Stimulated activated memory B cell treated with anti-CD40 and anti-IgM and Interleukin-4, amounts not matched to agents 10 μg/mL and 1 μg/mL and 100 μg/mL, for 72 hours (primary cell): ENCODE measurements around the gene PC.

Source experiments
- ATAC-seq: fragments of 150-1000 bp; cut with Tn5 transposase; 2 replicates; pipeline ENCODE4 v1.10.0; 2021
- H3K27ac Mint-ChIP-seq: one replicate; pipeline ENCODE4 v1.8.0; 2022; ENCODE audit warnings: mild to moderate bottlenecking, mixed read lengths
- H3K27me3 Mint-ChIP-seq: one replicate; pipeline ENCODE4 v1.8.0; 2022; ENCODE audit warnings: mixed read lengths
- H3K36me3 Mint-ChIP-seq: one replicate; pipeline ENCODE4 v1.8.0; 2022; ENCODE audit warnings: mixed read lengths
- H3K4me1 Mint-ChIP-seq: one replicate; pipeline ENCODE4 v1.8.0; 2022; ENCODE audit warnings: mixed read lengths
- H3K4me3 Mint-ChIP-seq: one replicate; pipeline ENCODE4 v1.8.0; 2022; ENCODE audit warnings: mild to moderate bottlenecking, moderate library complexity, mixed read lengths
- H3K9me3 Mint-ChIP-seq: one replicate; pipeline ENCODE4 v1.8.0; 2022; ENCODE audit warnings: mixed read lengths

Gene PC

DNA sequence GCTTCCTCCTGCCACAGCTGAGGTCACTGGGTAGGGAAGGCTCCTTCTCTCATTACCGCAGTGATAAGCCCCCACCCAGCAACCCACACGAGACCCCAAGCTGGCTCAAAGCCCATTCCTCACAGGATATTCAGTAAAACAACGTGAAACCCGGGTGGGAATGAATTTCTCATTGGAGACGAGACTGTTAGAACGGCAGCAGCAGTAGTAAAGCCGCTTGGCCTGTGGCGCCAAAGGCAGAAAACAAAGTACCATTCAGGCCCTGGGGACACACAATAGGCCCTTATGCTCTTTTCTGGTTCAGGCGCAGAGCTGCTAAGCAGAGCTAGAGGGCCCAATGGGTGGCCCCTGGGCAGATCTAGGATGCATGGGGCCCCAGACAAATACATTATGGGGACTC lies 45.3 kb downstream of the PC start:
- no peaks in the 10 kb centered on the region for H3K36me3 Mint-ChIP-seq
- ATAC-seq: no peak
- H3K27ac Mint-ChIP-seq: no peak overlapping the region
- no peaks in the 10 kb centered on the region for H3K4me1 Mint-ChIP-seq
- no peaks in the 10 kb centered on the region for H3K9me3 Mint-ChIP-seq
- peaks cover 32% of the 10 kb centered on the region for H3K27me3 Mint-ChIP-seq
- H3K4me3 Mint-ChIP-seq: no peak overlapping the region

GRCh38 chr11:66912361-66912760 lies 45.8 kb downstream of the PC start:
- Mint-ChIP-seq H3K36me3 (no peaks in the 10 kb centered on the region), H3K27me3 (peaks cover 32% of the 10 kb centered on the region), H3K27ac (no peak overlapping the region), H3K4me3 (no peak overlapping the region), H3K9me3 (no peaks in the 10 kb centered on the region), H3K4me1 (no peaks in the 10 kb centered on the region)
- no peak for ATAC-seq

- no peak for ATAC-seq
- Mint-ChIP-seq H3K9me3 (no peaks in the 10 kb centered on the region), H3K4me3 (no peak overlapping the region), H3K27ac (no peak overlapping the region), H3K36me3 (no peaks in the 10 kb centered on the region), H3K27me3 (peaks cover 27% of the 10 kb centered on the region), H3K4me1 (no peaks in the 10 kb centered on the region)
These were observed 47.5 kb downstream of the PC start for GRCh38 chr11:66910669-66911068.

- H3K4me3 Mint-ChIP-seq: no peak overlapping the region
- H3K27ac Mint-ChIP-seq: no peak overlapping the region
- no peak for ATAC-seq
- no peaks in the 10 kb centered on the region for H3K36me3 Mint-ChIP-seq
- peaks cover 31% of the 10 kb centered on the region for H3K27me3 Mint-ChIP-seq
- H3K4me1 Mint-ChIP-seq: no peaks in the 10 kb centered on the region
- H3K9me3 Mint-ChIP-seq: no peaks in the 10 kb centered on the region
These were observed 48.2 kb downstream of the PC start for GRCh38 chr11:66910016-66910415.

GRCh38 chr11:66909181-66909580 lies 49.0 kb downstream of the PC start:
- no peaks in the 10 kb centered on the region for H3K36me3 Mint-ChIP-seq
- no peaks in the 10 kb centered on the region for H3K4me1 Mint-ChIP-seq
- H3K4me3 Mint-ChIP-seq: no peak overlapping the region

DNA sequence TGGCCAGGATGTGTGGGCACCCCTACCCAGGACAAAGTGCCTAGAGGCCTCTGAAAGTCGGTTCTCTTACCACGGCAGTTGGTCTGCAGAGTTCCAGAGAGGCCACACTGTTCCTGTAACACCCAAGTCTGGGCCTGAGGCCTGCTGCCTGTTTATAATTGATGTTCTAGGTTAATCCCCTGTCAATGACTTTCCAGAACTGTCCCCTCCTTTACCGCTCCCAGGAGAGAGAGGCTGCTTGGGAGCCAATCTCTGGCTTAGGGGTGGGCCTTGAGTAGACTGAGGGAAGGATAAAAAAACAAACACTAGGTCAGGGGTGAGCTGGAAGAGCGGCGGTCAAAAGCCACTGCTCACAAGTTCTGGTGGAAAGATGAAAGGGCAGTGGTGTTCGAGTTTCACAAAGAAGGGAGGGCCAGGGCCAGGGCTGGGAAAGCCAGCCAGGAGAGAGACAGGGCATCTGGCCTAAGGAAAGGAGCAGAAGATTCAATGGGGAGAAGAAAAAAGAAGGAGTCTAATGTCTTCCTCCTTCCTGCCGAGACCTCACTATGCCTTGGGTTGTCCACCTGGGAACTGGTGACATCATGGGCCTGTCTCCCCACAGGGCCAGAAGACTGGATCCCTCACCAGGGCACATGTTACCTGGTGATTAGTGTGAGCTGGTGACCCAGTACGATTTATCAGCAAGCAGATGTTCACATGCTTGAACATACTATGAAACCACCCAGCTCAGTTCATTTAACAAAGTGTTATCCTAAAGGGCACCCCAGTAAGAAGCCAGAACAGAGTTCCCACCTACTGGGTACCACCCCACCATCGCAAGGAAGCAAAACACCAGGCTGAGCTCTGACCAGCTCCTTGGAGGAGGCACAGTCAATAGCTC lies 50.2 kb downstream of the PC start:
- H3K9me3 Mint-ChIP-seq: no peaks in the 10 kb centered on the region
- no peak for ATAC-seq
- no peaks in the 10 kb centered on the region for H3K4me1 Mint-ChIP-seq
- no peak overlapping the region for H3K4me3 Mint-ChIP-seq
- H3K27me3 Mint-ChIP-seq: peaks cover 42% of the 10 kb centered on the region
- no peaks in the 10 kb centered on the region for H3K36me3 Mint-ChIP-seq
- no peak overlapping the region for H3K27ac Mint-ChIP-seq

More at GRCh38 chr11:66909181-66909580, 49.0 kb downstream of the PC start:
- no peak overlapping the region for H3K27ac Mint-ChIP-seq
- H3K27me3 Mint-ChIP-seq: peaks cover 39% of the 10 kb centered on the region
- no peaks in the 10 kb centered on the region for H3K9me3 Mint-ChIP-seq
- ATAC-seq: no peak

DNA sequence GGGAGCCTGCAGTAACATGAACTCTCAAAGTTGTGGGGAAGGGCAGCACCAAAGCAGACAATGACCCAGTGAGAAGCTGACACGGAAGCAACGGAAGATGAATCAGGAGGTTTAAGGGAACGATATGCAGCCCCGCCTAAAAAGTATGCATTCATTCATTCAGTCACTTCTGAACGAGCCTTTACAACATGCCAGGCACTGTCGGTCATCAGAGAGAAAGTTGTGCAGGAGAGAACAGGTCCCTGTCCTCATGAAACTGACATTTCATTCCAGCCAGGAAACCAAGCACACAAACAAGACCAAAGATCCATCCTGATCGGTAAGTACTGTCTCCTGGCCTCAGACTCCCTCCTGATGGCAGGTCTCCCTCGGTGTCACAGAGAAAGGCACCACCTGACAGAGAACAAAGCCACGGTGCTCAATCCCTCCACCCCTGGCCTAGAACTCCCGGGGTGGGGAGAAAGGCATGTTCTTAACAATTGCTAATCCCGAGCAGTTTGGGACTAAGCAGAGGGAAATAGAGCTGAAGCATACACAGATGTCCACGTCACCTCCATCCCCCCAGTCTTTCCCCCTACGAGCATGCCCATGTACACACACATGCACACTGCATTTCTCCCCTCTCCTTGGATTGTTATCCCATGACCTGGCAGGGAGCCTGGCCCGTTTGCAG lies 52.0 kb downstream of the PC start:
- Mint-ChIP-seq H3K4me3 (no peak overlapping the region), H3K9me3 (no peaks in the 10 kb centered on the region), H3K27me3 (peaks cover 53% of the 10 kb centered on the region), H3K4me1 (no peaks in the 10 kb centered on the region), H3K36me3 (no peaks in the 10 kb centered on the region), H3K27ac (no peak overlapping the region)
- ATAC-seq: no peak

- Mint-ChIP-seq H3K36me3 (no peaks in the 10 kb centered on the region), H3K27me3 (peaks cover 58% of the 10 kb centered on the region), H3K27ac (no peak overlapping the region), H3K9me3 (no peaks in the 10 kb centered on the region), H3K4me3 (no peak overlapping the region), H3K4me1 (no peaks in the 10 kb centered on the region)
- no peak for ATAC-seq
These were observed 52.6 kb downstream of the PC start for GRCh38 chr11:66905631-66906030.

- ATAC-seq: no peak
- peaks cover 63% of the 10 kb centered on the region for H3K27me3 Mint-ChIP-seq
- H3K4me1 Mint-ChIP-seq: no peaks in the 10 kb centered on the region
- no peak overlapping the region for H3K4me3 Mint-ChIP-seq
- H3K27ac Mint-ChIP-seq: no peak overlapping the region
- H3K9me3 Mint-ChIP-seq: no peaks in the 10 kb centered on the region
- no peaks in the 10 kb centered on the region for H3K36me3 Mint-ChIP-seq
These were observed 53.1 kb downstream of the PC start for GRCh38 chr11:66904981-66905521.

DNA sequence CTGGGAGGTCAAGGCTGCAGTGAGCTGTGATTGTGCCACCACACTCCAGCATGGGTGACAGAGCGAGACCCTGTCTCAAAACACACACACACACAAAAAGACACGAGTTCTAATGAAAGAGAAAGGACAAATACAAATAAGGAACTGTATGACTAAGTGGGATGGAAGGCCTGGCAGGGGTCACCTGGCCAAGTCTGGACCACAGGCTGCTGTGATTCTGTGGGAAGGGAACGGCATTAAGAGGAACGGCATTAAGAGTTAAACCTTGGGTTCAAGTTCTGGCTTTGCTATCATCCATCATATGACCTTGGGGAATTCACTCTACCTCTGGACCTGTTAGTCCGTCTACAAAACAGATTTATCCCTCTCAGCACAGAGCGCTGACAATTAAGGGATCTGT lies 53.6 kb downstream of the PC start:
- ATAC-seq: no peak
- Mint-ChIP-seq H3K4me3 (no peak overlapping the region), H3K27ac (no peak overlapping the region), H3K9me3 (no peaks in the 10 kb centered on the region), H3K27me3 (peaks cover 65% of the 10 kb centered on the region), H3K4me1 (no peaks in the 10 kb centered on the region), H3K36me3 (no peaks in the 10 kb centered on the region)

GRCh38 chr11:66904055-66904454 lies 54.1 kb downstream of the PC start:
- Mint-ChIP-seq H3K27ac (no peak overlapping the region), H3K4me3 (no peak overlapping the region), H3K36me3 (no peaks in the 10 kb centered on the region), H3K9me3 (no peaks in the 10 kb centered on the region), H3K4me1 (no peaks in the 10 kb centered on the region), H3K27me3 (peaks cover 65% of the 10 kb centered on the region)
- ATAC-seq: no peak

- Mint-ChIP-seq H3K4me1 (no peaks in the 10 kb centered on the region), H3K9me3 (no peaks in the 10 kb centered on the region), H3K27ac (no peak overlapping the region), H3K36me3 (no peaks in the 10 kb centered on the region), H3K27me3 (peaks cover 59% of the 10 kb centered on the region), H3K4me3 (no peak overlapping the region)
- no peak for ATAC-seq
These were observed 55.6 kb downstream of the PC start for GRCh38 chr11:66902486-66903177.

DNA sequence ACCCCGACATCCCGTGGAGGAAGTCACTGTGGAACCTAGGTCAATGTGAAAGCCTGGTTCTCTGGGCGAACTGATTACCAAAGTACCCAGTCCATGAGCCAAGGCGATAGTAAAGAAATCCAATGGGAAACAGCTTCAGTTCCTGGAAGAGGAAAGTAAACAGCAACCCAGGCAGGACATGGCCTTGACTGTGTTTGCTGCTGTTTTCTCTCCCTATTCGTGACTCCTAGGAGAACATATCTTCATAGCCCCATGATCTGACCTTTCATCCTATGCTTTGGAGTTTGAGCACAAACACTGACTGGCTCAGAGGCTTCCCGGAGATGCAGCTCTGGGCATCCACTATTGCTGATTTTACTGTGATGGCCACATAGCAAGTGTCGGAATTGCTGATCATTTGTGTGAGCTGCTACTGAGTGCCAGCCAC lies 56.2 kb downstream of the PC start:
- Mint-ChIP-seq H3K4me3 (no peak overlapping the region), H3K9me3 (no peaks in the 10 kb centered on the region), H3K4me1 (no peaks in the 10 kb centered on the region), H3K36me3 (no peaks in the 10 kb centered on the region), H3K27me3 (peaks cover 57% of the 10 kb centered on the region), H3K27ac (no peak overlapping the region)
- ATAC-seq: no peak

- peaks cover 10% of the 10 kb centered on the region for H3K4me1 Mint-ChIP-seq
- ATAC-seq: no peak
- peaks cover 51% of the 10 kb centered on the region for H3K27me3 Mint-ChIP-seq
- H3K4me3 Mint-ChIP-seq: no peak overlapping the region
- no peaks in the 10 kb centered on the region for H3K9me3 Mint-ChIP-seq
- no peaks in the 10 kb centered on the region for H3K36me3 Mint-ChIP-seq
- H3K27ac Mint-ChIP-seq: no peak overlapping the region
These were observed 64.0 kb downstream of the PC start for GRCh38 chr11:66894141-66894540.

GRCh38 chr11:66892911-66893310 lies 65.3 kb downstream of the PC start:
- Mint-ChIP-seq H3K27me3 (peaks cover 53% of the 10 kb centered on the region), H3K36me3 (no peaks in the 10 kb centered on the region), H3K4me1 (peaks cover 10% of the 10 kb centered on the region), H3K9me3 (no peaks in the 10 kb centered on the region), H3K27ac (no peak overlapping the region), H3K4me3 (no peak overlapping the region)
- ATAC-seq: no peak
